ENCODE results near the gene SLC25A23.

GRCh38 chr19:6479836-6480398 is 20.3 kb upstream of the SLC25A23 start:
- TF ChIP-seq JUND (IDR thresholded peaks at IDR 0.05; ENCODE audit: low read depth, low read length) (no peak), TCF12 (IDR thresholded peaks at IDR 0.05; ENCODE audit: low read depth, low read length) (no peak), ZBED1 (IDR thresholded peaks at IDR 0.05; ENCODE audit: borderline replicate concordance) (no peak), GABPA (IDR thresholded peaks at IDR 0.05; ENCODE audit: low read depth) (no peak), CTCF (IDR thresholded peaks at IDR 0.05 in 2 of 3, conservative IDR thresholded peaks at IDR 0.05 in 1 of 3; ENCODE audit: control insufficient read depth in 2 of 3, extremely low read depth in 1 of 3, insufficient read depth in 1 of 3, low read depth in 3 of 3, low read length in 3 of 3) (no peak), EP300 (IDR thresholded peaks at IDR 0.05; ENCODE audit: borderline replicate concordance in 1 of 2, control insufficient read depth in 1 of 2, low read depth in 2 of 2, low read length in 2 of 2) (no peak), CHD2 (IDR thresholded peaks at IDR 0.05; ENCODE audit: borderline replicate concordance, low read depth, low read length) (no peak), NRF1 (conservative IDR thresholded peaks at IDR 0.05; ENCODE audit: low read depth, low read length) (no peak), ZNF24 (IDR thresholded peaks at IDR 0.05) (no peak), POLR2AphosphoS5 (IDR thresholded peaks at IDR 0.05; ENCODE audit: low read length) (no peak), SMC3 (IDR thresholded peaks at IDR 0.05; ENCODE audit: borderline replicate concordance, low read length) (no peak)
- TF ChIP-seq, protein P1, sequence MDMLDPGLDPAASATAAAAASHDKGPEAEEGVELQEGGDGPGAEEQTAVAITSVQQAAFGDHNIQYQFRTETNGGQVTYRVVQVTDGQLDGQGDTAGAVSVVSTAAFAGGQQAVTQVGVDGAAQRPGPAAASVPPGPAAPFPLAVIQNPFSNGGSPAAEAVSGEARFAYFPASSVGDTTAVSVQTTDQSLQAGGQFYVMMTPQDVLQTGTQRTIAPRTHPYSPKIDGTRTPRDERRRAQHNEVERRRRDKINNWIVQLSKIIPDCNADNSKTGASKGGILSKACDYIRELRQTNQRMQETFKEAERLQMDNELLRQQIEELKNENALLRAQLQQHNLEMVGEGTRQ (IDR thresholded peaks at IDR 0.05; ENCODE audit: borderline replicate concordance, low read depth, low read length), result no peak
- TF ChIP-seq, protein P2, sequence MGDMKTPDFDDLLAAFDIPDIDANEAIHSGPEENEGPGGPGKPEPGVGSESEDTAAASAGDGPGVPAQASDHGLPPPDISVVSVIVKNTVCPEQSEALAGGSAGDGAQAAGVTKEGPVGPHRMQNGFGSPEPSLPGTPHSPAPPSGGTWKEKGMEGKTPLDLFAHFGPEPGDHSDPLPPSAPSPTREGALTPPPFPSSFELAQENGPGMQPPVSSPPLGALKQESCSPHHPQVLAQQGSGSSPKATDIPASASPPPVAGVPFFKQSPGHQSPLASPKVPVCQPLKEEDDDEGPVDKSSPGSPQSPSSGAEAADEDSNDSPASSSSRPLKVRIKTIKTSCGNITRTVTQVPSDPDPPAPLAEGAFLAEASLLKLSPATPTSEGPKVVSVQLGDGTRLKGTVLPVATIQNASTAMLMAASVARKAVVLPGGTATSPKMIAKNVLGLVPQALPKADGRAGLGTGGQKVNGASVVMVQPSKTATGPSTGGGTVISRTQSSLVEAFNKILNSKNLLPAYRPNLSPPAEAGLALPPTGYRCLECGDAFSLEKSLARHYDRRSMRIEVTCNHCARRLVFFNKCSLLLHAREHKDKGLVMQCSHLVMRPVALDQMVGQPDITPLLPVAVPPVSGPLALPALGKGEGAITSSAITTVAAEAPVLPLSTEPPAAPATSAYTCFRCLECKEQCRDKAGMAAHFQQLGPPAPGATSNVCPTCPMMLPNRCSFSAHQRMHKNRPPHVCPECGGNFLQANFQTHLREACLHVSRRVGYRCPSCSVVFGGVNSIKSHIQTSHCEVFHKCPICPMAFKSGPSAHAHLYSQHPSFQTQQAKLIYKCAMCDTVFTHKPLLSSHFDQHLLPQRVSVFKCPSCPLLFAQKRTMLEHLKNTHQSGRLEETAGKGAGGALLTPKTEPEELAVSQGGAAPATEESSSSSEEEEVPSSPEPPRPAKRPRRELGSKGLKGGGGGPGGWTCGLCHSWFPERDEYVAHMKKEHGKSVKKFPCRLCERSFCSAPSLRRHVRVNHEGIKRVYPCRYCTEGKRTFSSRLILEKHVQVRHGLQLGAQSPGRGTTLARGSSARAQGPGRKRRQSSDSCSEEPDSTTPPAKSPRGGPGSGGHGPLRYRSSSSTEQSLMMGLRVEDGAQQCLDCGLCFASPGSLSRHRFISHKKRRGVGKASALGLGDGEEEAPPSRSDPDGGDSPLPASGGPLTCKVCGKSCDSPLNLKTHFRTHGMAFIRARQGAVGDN (IDR thresholded peaks at IDR 0.05), result no peak
